Keratinocyte (primary cell): ENCODE data around the gene GRIK4. TPM values are rescaled to one million over a fixed set of nuclear protein-coding genes. Genes with fewer than 3 reads are reported as not detected.

ENCODE experiments used
- DNase-seq: peaks from one replicate; pipeline ENCODE4 v3.0.0-alpha.2; 2011; ENCODE audit warnings: low read depth, missing footprints, low spot score
- FAIRE-seq: peaks from 2 replicates; lab custom pipeline; 2011; peaks lifted over from hg19 to GRCh38; lab: Jason Lieb, UNC
- H2AFZ ChIP-seq: 2 replicates; pipeline ENCODE4 v1.6.0; 2012; ENCODE audit warnings: low read length, control low read depth, inconsistent platforms; ENCODE audit not compliant: control insufficient read depth
- H3K27ac ChIP-seq: 2 replicates; pipeline ENCODE4 v1.5.1; 2011; ENCODE audit warnings: low read length; ENCODE audit not compliant: control insufficient read depth, insufficient read depth
- H3K27me3 ChIP-seq: 3 replicates; pipeline ENCODE4 v1.6.0; 2011; ENCODE audit warnings: low read length; ENCODE audit not compliant: control insufficient read depth, insufficient read depth; ENCODE audit errors: extremely low read depth
- H3K36me3 ChIP-seq, 2 experiments: 2 replicates in 1 of 2; 3 replicates in 1 of 2; pipeline ENCODE4 v1.5.1; 2011; ENCODE audit warnings: low read length in 2 of 2, mild to moderate bottlenecking in 1 of 2; ENCODE audit not compliant: control insufficient read depth in 2 of 2, insufficient read depth in 2 of 2; ENCODE audit errors: extremely low read depth in 1 of 2
- H3K4me1 ChIP-seq: 3 replicates; pipeline ENCODE4 v1.5.1; 2011; ENCODE audit warnings: low read length; ENCODE audit not compliant: control insufficient read depth, insufficient read depth; ENCODE audit errors: extremely low read depth
- H3K4me2 ChIP-seq: 3 replicates; pipeline ENCODE4 v1.6.0; 2011; ENCODE audit warnings: low read depth, low read length; ENCODE audit not compliant: control insufficient read depth, insufficient read depth; ENCODE audit errors: extremely low read depth
- H3K4me3 ChIP-seq, 3 experiments: fragments of 200-600 bp in 1 of 3; sonication (generic) in 1 of 3; 2 replicates in 2 of 3; 3 replicates in 1 of 3; pipeline ENCODE4 v1.5.1; 2011 to 2016; ENCODE audit warnings: low read length in 3 of 3, mild to moderate bottlenecking in 3 of 3, control low read depth in 2 of 3, inconsistent platforms in 1 of 3, low read depth in 1 of 3, mixed read lengths in 1 of 3, mixed run types in 1 of 3, moderate library complexity in 1 of 3; ENCODE audit not compliant: control insufficient read depth in 2 of 3, insufficient read depth in 2 of 3; ENCODE audit errors: extremely low read depth in 1 of 3
- H3K79me2 ChIP-seq: 2 replicates; pipeline ENCODE4 v1.6.0; 2012; ENCODE audit warnings: low read length; ENCODE audit not compliant: control insufficient read depth, insufficient read depth
- H3K9ac ChIP-seq: 3 replicates; pipeline ENCODE4 v1.6.0; 2011; ENCODE audit warnings: low read length; ENCODE audit not compliant: control insufficient read depth, insufficient read depth; ENCODE audit errors: extremely low read depth
- H3K9me1 ChIP-seq: 3 replicates; pipeline ENCODE4 v1.6.0; 2011; ENCODE audit warnings: low read length; ENCODE audit not compliant: control insufficient read depth, insufficient read depth; ENCODE audit errors: extremely low read depth
- H3K9me3 ChIP-seq: 2 replicates; pipeline ENCODE4 v1.5.1; 2012; ENCODE audit warnings: low read depth, low read length; ENCODE audit not compliant: control insufficient read depth
- H4K20me1 ChIP-seq: 3 replicates; pipeline ENCODE4 v1.6.0; 2011; ENCODE audit warnings: low read length; ENCODE audit not compliant: control insufficient read depth, insufficient read depth; ENCODE audit errors: extremely low read depth
- CTCF ChIP-seq, 3 experiments: IDR thresholded peaks in 1 of 3; conservative IDR thresholded peaks in 1 of 3; optimal IDR thresholded peaks in 1 of 3; 2 replicates in 2 of 3; 3 replicates in 1 of 3; pipeline versions ENCODE3 to v1.5.1; 2011; ENCODE audit warnings: low read length in 3 of 3, mild to moderate bottlenecking in 3 of 3, moderate library complexity in 2 of 3, control low read depth in 1 of 3, inconsistent platforms in 1 of 3; ENCODE audit not compliant: insufficient read depth in 2 of 3; ENCODE audit errors: extremely low read depth in 1 of 3
- EZH2 ChIP-seq: IDR thresholded peaks from one replicate; pipeline ENCODE4 v1.6.1; 2012; ENCODE audit warnings: inconsistent platforms, mild to moderate bottlenecking, low read length, moderate library complexity
- dilution Hi-C: fragments of 300-500 bp; cut with MboI; formaldehyde crosslinking; loops from one replicate; pipeline ENCODE4 v1.7.0; 2020; ENCODE audit warnings: low sequenced_read_pairs; ENCODE audit not compliant: extremely low pct_ligation_motif_present
- polyA plus RNA-seq, 5 experiments: library from polyadenylated mRNA; depleted of rRNA in 3 of 5; stranded (reverse) in 3 of 5; stranded (forward) in 1 of 5; unstranded in 1 of 5; fragments of >200 nt; gene quantifications; 1 replicate in 1 of 5; 2 replicates in 3 of 5; 3 replicates in 1 of 5; pipeline versions ENCODE4 v1.2.1 to v1.2.3, GENCODE V29; 2011 to 2012; ENCODE audit warnings: missing spikeins in 2 of 5, low read depth in 1 of 5, low replicate concordance in 1 of 5

GRIK4 gene
- polyA plus RNA-seq, 1 donor (not counting 4 experiments of a cell fraction or from before 2014, with no cell fraction given): not detected

- DNase-seq: no peak
- H3K9ac ChIP-seq: no peak overlapping the region
- H3K27ac ChIP-seq: no peak overlapping the region
- FAIRE-seq: no peak
- peaks cover 2% of the 10 kb centered on the region for H3K79me2 ChIP-seq
- no peak overlapping the region for H3K4me2 ChIP-seq
- dilution Hi-C loops: no loop called here
- no peaks in the 10 kb centered on the region for H3K9me1 ChIP-seq
- H3K9me3 ChIP-seq: no peaks in the 10 kb centered on the region
- TF ChIP-seq CTCF (optimal IDR thresholded peaks at IDR 0.05 in 1 of 3, IDR thresholded peaks at IDR 0.05 in 1 of 3, conservative IDR thresholded peaks at IDR 0.05 in 1 of 3; ENCODE audit: extremely low read depth in 1 of 3, insufficient read depth in 2 of 3, low read length in 3 of 3) (no peak), EZH2 (no peak)
- H4K20me1 ChIP-seq: no peaks in the 10 kb centered on the region
- no peaks in the 10 kb centered on the region for H3K4me1 ChIP-seq
- H3K27me3 ChIP-seq: no peaks in the 10 kb centered on the region
- H2AFZ ChIP-seq: no peak overlapping the region
- no peak overlapping the region for H3K4me3 ChIP-seq
- no peaks in the 10 kb centered on the region for H3K36me3 ChIP-seq
These were observed 522.1 kb downstream of the GRIK4 start for GRCh38 chr11:121033635-121034034.

GRCh38 chr11:121035169-121035755 lies 523.7 kb downstream of the GRIK4 start:
- H3K4me3 ChIP-seq: no peak overlapping the region
- FAIRE-seq: no peak
- no peak for TF ChIP-seq CTCF (optimal IDR thresholded peaks at IDR 0.05 in 1 of 3, IDR thresholded peaks at IDR 0.05 in 1 of 3, conservative IDR thresholded peaks at IDR 0.05 in 1 of 3; ENCODE audit: extremely low read depth in 1 of 3, insufficient read depth in 2 of 3, low read length in 3 of 3)
- TF ChIP-seq EZH2: no peak
- DNase-seq: no peak
- H3K9me1 ChIP-seq: no peaks in the 10 kb centered on the region
- no peak overlapping the region for H3K27ac ChIP-seq
- H3K4me1 ChIP-seq: no peaks in the 10 kb centered on the region
- H2AFZ ChIP-seq: no peak overlapping the region
- no peaks in the 10 kb centered on the region for H3K27me3 ChIP-seq
- H3K9ac ChIP-seq: no peak overlapping the region
- no peak overlapping the region for H3K4me2 ChIP-seq
- no peaks in the 10 kb centered on the region for H3K9me3 ChIP-seq
- no peaks in the 10 kb centered on the region for H3K36me3 ChIP-seq
- no peaks in the 10 kb centered on the region for H4K20me1 ChIP-seq
- no peaks in the 10 kb centered on the region for H3K79me2 ChIP-seq
- dilution Hi-C loops: no loop called here
